Thyroid gland (tissue), 4 donors: Measurements from ENCODE around the gene PTP4A1.

ENCODE experiments used
- POLR2A ChIP-seq, 2 donors: fragments of 450-650 bp; IDR thresholded peaks; one replicate each; pipeline ENCODE4 v1.6.1; 2017; ENCODE audit warnings: antibody characterized with exemption in 2 of 2, mild to moderate bottlenecking in 2 of 2, moderate library complexity in 1 of 2
- TF ChIP-seq, protein P1 (sequence below), 6 experiments: fragments of 200-600 bp in 3 of 6; fragments of 450-650 bp in 3 of 6; sonication (generic) in 3 of 6; IDR thresholded peaks; one replicate each; pipeline ENCODE4 v1.5.1; 2016 to 2019; ENCODE audit warnings: antibody characterized with exemption in 6 of 6, mild to moderate bottlenecking in 2 of 6, inconsistent platforms in 1 of 6, moderate library complexity in 1 of 6

DNA sequence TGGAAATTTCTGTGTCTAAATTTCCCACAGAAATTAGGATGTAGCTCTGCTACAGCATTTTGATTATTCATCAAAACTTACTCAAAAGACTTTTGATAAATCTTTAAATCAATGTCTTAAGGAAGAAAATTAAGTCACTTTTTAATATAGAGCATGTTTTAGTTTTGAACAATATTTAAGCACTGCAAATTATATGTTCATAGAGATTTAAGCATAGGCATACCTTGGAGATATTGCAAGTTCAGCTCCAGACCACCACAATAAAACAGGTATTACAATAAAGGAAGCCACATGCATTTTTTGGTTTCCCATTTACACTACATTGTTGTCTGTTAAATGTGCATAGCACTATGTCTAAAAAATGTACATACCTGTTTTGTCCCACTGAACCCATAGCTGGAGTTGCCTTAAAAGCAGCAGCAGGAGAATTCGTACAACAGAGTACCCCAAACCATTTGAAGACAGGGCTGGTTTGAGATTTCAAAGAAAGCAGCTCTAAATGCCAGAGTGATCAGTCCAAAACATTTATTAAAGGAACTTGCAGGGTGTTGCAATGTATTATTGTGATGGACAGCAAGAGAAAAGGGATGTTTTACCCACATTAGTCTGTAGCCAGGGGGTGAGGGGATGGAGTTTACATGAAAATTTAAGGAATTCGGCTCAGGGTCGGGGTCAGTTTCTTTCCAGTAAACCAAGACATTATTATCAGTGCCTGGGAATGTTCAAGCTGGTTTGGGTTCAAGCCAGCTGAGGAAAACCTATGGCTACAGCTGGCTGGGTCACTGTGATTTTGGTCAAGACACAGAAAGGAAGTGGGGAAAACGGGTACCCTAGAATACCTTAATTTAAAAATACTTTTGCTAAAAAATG is 6.3 kb upstream of the PTP4A1 start:
- TF ChIP-seq, protein P1, sequence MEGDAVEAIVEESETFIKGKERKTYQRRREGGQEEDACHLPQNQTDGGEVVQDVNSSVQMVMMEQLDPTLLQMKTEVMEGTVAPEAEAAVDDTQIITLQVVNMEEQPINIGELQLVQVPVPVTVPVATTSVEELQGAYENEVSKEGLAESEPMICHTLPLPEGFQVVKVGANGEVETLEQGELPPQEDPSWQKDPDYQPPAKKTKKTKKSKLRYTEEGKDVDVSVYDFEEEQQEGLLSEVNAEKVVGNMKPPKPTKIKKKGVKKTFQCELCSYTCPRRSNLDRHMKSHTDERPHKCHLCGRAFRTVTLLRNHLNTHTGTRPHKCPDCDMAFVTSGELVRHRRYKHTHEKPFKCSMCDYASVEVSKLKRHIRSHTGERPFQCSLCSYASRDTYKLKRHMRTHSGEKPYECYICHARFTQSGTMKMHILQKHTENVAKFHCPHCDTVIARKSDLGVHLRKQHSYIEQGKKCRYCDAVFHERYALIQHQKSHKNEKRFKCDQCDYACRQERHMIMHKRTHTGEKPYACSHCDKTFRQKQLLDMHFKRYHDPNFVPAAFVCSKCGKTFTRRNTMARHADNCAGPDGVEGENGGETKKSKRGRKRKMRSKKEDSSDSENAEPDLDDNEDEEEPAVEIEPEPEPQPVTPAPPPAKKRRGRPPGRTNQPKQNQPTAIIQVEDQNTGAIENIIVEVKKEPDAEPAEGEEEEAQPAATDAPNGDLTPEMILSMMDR (IDR thresholded peaks at IDR 0.05): no peak
- no peak for TF ChIP-seq POLR2A (IDR thresholded peaks at IDR 0.05)
